ENCODE measurements around the gene EXOC6B.

- no peak for TF ChIP-seq POLR2AphosphoS5 (IDR thresholded peaks at IDR 0.05; ENCODE audit: borderline replicate concordance, low read depth, low read length)
- TF ChIP-seq EZH2 (IDR thresholded peaks at IDR 0.05): no peak
- no peak for TF ChIP-seq FOXP2 (optimal IDR thresholded peaks at IDR 0.05; ENCODE audit: control extremely low read depth, extremely low read length, insufficient read depth)
These were observed 112.0 kb downstream of the EXOC6B start for GRCh38 chr2:72713857-72714256.

All from SK-N-MC (cell line).